Myocyte (in vitro differentiated cells): ENCODE measurements around the gene DHRS13. TPM values are rescaled to one million over a fixed set of nuclear protein-coding genes. Genes with fewer than 3 reads are reported as not detected.
A peak's percentile ranks its signal among the peaks of the same experiment; 100 is the strongest.
"Not testable (repeated sequence)": the region's sequence is repeated elsewhere in the genome, so short reads cannot be mapped to it uniquely, and the experiment has no call there.

Experiments
- DNase-seq: peaks from one replicate; pipeline ENCODE4 v3.0.0-alpha.2; 2012; ENCODE audit warnings: low read depth
- total RNA-seq: library from RNA; depleted of rRNA; stranded (reverse); fragments of >200 nt; gene quantifications from 2 replicates; pipeline ENCODE4 v1.2.3, GENCODE V29; 2014

Gene DHRS13
- total RNA-seq, 1 donor from 2014 or later, result 5.3 TPM

GRCh38 chr17:28937044-28937729 lies 34.3 kb upstream of the DHRS13 start:
- no peak for DNase-seq

GRCh38 chr17:28935744-28936460 lies 33.0 kb upstream of the DHRS13 start:
- no peak for DNase-seq

- DNase-seq, result not testable (repeated sequence)
Observed at GRCh38 chr17:28934508-28934907, 31.6 kb upstream of the DHRS13 start.

- DNase-seq, result no peak
Observed at GRCh38 chr17:28929787-28930186, 26.9 kb upstream of the DHRS13 start.

- DNase-seq, result no peak
Observed at GRCh38 chr17:28928061-28928460, 25.2 kb upstream of the DHRS13 start.

GRCh38 chr17:28926786-28927185 lies 23.9 kb upstream of the DHRS13 start:
- no peak for DNase-seq

GRCh38 chr17:28926366-28926765 lies 23.5 kb upstream of the DHRS13 start:
- DNase-seq, result no peak

- peak; percentile 42 for DNase-seq
Observed at GRCh38 chr17:28925912-28926365, 23.1 kb upstream of the DHRS13 start.

GRCh38 chr17:28920201-28920600 lies 17.3 kb upstream of the DHRS13 start:
- no peak for DNase-seq

- DNase-seq, result no peak
Observed at GRCh38 chr17:28918295-28918694, 15.4 kb upstream of the DHRS13 start.

GRCh38 chr17:28917465-28917864 lies 14.6 kb upstream of the DHRS13 start:
- no peak for DNase-seq

GRCh38 chr17:28917029-28917428 lies 14.2 kb upstream of the DHRS13 start:
- DNase-seq, result no peak

- peak; percentile 40 for DNase-seq
Observed at GRCh38 chr17:28916302-28916934, 13.5 kb upstream of the DHRS13 start.

- DNase-seq, result no peak
Observed at GRCh38 chr17:28912938-28913333, 10.1 kb upstream of the DHRS13 start.

GRCh38 chr17:28912281-28912937 lies 9.5 kb upstream of the DHRS13 start:
- DNase-seq, result no peak

GRCh38 chr17:28911411-28912045 lies 8.6 kb upstream of the DHRS13 start:
- no peak for DNase-seq

- no peak for DNase-seq
Observed at GRCh38 chr17:28910534-28910933, 7.7 kb upstream of the DHRS13 start.

GRCh38 chr17:28908640-28909167 lies 5.8 kb upstream of the DHRS13 start:
- DNase-seq, result peak; percentile 74

GRCh38 chr17:28907709-28908475 lies 5.0 kb upstream of the DHRS13 start:
- DNase-seq, result peak; percentile 45
